GM06990 (cell line): Measurements from ENCODE around the gene KCTD11.

Source experiments
- DNase-seq: peaks from one replicate; pipeline ENCODE4 v3.0.0-alpha.2; 2011; ENCODE audit not compliant: insufficient read length; ENCODE audit errors: extremely low read depth
- H3K27me3 ChIP-seq: replicated peaks from 2 replicates; pipeline ENCODE4 v1.6.0; 2011; ENCODE audit warnings: low read length; ENCODE audit not compliant: control insufficient read depth, insufficient read depth
- H3K36me3 ChIP-seq: 2 replicates; pipeline ENCODE4 v1.5.1; 2011; ENCODE audit warnings: low read length; ENCODE audit not compliant: control insufficient read depth, insufficient read depth
- H3K4me3 ChIP-seq: replicated peaks from 2 replicates; pipeline ENCODE4 v1.5.1; 2011; ENCODE audit warnings: low read depth, mild to moderate bottlenecking, control low read depth, low read length
- CTCF ChIP-seq: IDR thresholded peaks from 2 replicates; pipeline ENCODE4 v1.5.1; 2011; ENCODE audit warnings: low read length, control low read depth, mild to moderate bottlenecking, inconsistent platforms; ENCODE audit not compliant: insufficient read depth, poor library complexity, severe bottlenecking

Gene KCTD11

GRCh38 chr17:7326186-7326585 lies 25.8 kb upstream of the KCTD11 start:
- H3K27me3 ChIP-seq = no peaks in the 10 kb centered on the region
- peaks cover 37% of the 10 kb centered on the region for H3K36me3 ChIP-seq
- no peak for TF ChIP-seq CTCF
- no peak for DNase-seq
- no peak overlapping the region for H3K4me3 ChIP-seq

GRCh38 chr17:7327056-7327455 lies 24.9 kb upstream of the KCTD11 start:
- TF ChIP-seq CTCF = no peak
- H3K27me3 ChIP-seq = no peaks in the 10 kb centered on the region
- peaks cover 28% of the 10 kb centered on the region for H3K36me3 ChIP-seq
- no peak overlapping the region for H3K4me3 ChIP-seq
- no peak for DNase-seq

- no peak for TF ChIP-seq CTCF
- H3K36me3 ChIP-seq = peaks cover 26% of the 10 kb centered on the region
- no peak overlapping the region for H3K4me3 ChIP-seq
- H3K27me3 ChIP-seq = no peaks in the 10 kb centered on the region
- no peak for DNase-seq
Observed at GRCh38 chr17:7327501-7327900, 24.5 kb upstream of the KCTD11 start.

GRCh38 chr17:7328009-7328408 lies 24.0 kb upstream of the KCTD11 start:
- Histone ChIP-seq H3K4me3 (peak overlapping the region; percentile 81), H3K27me3 (no peaks in the 10 kb centered on the region), H3K36me3 (peaks cover 21% of the 10 kb centered on the region)
- DNase-seq = no peak
- TF ChIP-seq CTCF = no peak

GRCh38 chr17:7328840-7329373 lies 23.1 kb upstream of the KCTD11 start, which contains the start of gene NEURL4:
Gene NEURL4, minus strand, starts transcription at chr17:7329335. Its CDS starts 23 bp downstream, at chr17:7329312.
- DNase-seq = no peak
- H3K27me3 ChIP-seq = no peaks in the 10 kb centered on the region

More at GRCh38 chr17:7328840-7329373, 23.1 kb upstream of the KCTD11 start, which contains the start of gene NEURL4:
- H3K36me3 ChIP-seq = peaks cover 15% of the 10 kb centered on the region
- peak; percentile 18 for TF ChIP-seq CTCF
- H3K4me3 ChIP-seq = peak within 1 kb of the TSS; percentile 81
